KMS-11 (cell line): ENCODE results near the gene MCC.
"Not testable (repeated sequence)": the region's sequence is repeated elsewhere in the genome, so short reads cannot be mapped to it uniquely, and the experiment has no call there.

Experiments
- H2AFZ ChIP-seq: fragments of 200-600 bp; sonication (generic); 2 replicates; pipeline ENCODE4 v1.6.1; 2016; ENCODE audit warnings: antibody characterized with exemption, mixed run types, low read depth
- H3K27ac ChIP-seq: fragments of 200-600 bp; sonication (generic); 2 replicates; pipeline ENCODE4 v1.6.1; 2016; ENCODE audit warnings: mild to moderate bottlenecking, mixed run types
- H3K27me3 ChIP-seq: fragments of 200-600 bp; sonication (generic); 2 replicates; pipeline ENCODE4 v1.6.1; 2017; ENCODE audit warnings: mild to moderate bottlenecking, low read depth, mixed run types, moderate library complexity; ENCODE audit not compliant: insufficient read depth
- H3K36me3 ChIP-seq: fragments of 200-600 bp; sonication (generic); 2 replicates; pipeline ENCODE4 v1.6.1; 2017; ENCODE audit warnings: mild to moderate bottlenecking, mixed run types; ENCODE audit not compliant: insufficient read depth
- H3K4me1 ChIP-seq: fragments of 200-600 bp; sonication (generic); 2 replicates; pipeline ENCODE4 v1.6.1; 2016; ENCODE audit warnings: mild to moderate bottlenecking, low read depth, mixed run types; ENCODE audit not compliant: poor library complexity, severe bottlenecking
- H3K4me2 ChIP-seq: fragments of 200-600 bp; sonication (generic); 2 replicates; pipeline ENCODE4 v1.7.0; 2016; ENCODE audit warnings: mild to moderate bottlenecking, mixed run types
- H3K4me3 ChIP-seq: fragments of 200-600 bp; sonication (generic); IDR thresholded peaks from 2 replicates; pipeline ENCODE4 v1.6.1; 2017; ENCODE audit warnings: low read depth, low read length, mixed read lengths; ENCODE audit not compliant: insufficient read depth
- H3K79me2 ChIP-seq: fragments of 200-600 bp; sonication (generic); 2 replicates; pipeline ENCODE4 v1.6.1; 2016; ENCODE audit warnings: low read depth, mixed run types; ENCODE audit not compliant: insufficient read depth
- H3K9ac ChIP-seq: fragments of 200-600 bp; sonication (generic); 2 replicates; pipeline ENCODE4 v1.6.1; 2016; ENCODE audit warnings: mild to moderate bottlenecking, mixed run types
- H4K20me1 ChIP-seq: fragments of 200-600 bp; sonication (generic); 2 replicates; pipeline ENCODE4 v1.6.1; 2016; ENCODE audit warnings: mild to moderate bottlenecking, mixed run types; ENCODE audit not compliant: insufficient read depth
- TF ChIP-seq, protein P1 (sequence below): fragments of 200-600 bp; sonication (generic); conservative IDR thresholded peaks from 2 replicates; pipeline ENCODE4 v1.6.1; 2017; ENCODE audit warnings: low read depth, mild to moderate bottlenecking, antibody characterized with exemption, low read length, moderate library complexity, mixed read lengths

The MCC gene

DNA sequence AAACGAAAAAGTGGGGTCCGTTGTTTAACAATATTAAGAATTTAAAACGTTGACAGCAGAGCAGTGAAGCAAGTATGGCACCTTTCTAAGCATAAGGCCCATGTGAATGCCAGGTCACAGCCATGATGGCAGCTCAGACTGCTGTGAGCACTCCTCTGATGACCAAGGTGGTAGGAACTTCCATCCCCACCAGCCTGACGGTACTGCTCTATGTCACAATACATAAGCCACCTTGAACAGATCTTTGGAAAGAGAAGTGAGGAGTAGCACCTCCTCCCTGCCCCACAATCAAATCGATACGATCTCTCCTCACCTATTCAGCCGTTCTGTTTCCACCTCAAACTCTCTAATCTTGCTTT is 405.7 kb downstream of the MCC start:
- H3K9ac ChIP-seq: no peak overlapping the region
- H3K27me3 ChIP-seq: no peaks in the 10 kb centered on the region
- H3K27ac ChIP-seq: no peak overlapping the region
- no peaks in the 10 kb centered on the region for H3K79me2 ChIP-seq
- no peak overlapping the region for H2AFZ ChIP-seq
- H4K20me1 ChIP-seq: no peaks in the 10 kb centered on the region
- no peaks in the 10 kb centered on the region for H3K4me1 ChIP-seq
- no peak overlapping the region for H3K4me3 ChIP-seq
- H3K4me2 ChIP-seq: no peak overlapping the region
- TF ChIP-seq, protein P1, sequence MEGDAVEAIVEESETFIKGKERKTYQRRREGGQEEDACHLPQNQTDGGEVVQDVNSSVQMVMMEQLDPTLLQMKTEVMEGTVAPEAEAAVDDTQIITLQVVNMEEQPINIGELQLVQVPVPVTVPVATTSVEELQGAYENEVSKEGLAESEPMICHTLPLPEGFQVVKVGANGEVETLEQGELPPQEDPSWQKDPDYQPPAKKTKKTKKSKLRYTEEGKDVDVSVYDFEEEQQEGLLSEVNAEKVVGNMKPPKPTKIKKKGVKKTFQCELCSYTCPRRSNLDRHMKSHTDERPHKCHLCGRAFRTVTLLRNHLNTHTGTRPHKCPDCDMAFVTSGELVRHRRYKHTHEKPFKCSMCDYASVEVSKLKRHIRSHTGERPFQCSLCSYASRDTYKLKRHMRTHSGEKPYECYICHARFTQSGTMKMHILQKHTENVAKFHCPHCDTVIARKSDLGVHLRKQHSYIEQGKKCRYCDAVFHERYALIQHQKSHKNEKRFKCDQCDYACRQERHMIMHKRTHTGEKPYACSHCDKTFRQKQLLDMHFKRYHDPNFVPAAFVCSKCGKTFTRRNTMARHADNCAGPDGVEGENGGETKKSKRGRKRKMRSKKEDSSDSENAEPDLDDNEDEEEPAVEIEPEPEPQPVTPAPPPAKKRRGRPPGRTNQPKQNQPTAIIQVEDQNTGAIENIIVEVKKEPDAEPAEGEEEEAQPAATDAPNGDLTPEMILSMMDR: no peak
- H3K36me3 ChIP-seq: no peaks in the 10 kb centered on the region

DNA sequence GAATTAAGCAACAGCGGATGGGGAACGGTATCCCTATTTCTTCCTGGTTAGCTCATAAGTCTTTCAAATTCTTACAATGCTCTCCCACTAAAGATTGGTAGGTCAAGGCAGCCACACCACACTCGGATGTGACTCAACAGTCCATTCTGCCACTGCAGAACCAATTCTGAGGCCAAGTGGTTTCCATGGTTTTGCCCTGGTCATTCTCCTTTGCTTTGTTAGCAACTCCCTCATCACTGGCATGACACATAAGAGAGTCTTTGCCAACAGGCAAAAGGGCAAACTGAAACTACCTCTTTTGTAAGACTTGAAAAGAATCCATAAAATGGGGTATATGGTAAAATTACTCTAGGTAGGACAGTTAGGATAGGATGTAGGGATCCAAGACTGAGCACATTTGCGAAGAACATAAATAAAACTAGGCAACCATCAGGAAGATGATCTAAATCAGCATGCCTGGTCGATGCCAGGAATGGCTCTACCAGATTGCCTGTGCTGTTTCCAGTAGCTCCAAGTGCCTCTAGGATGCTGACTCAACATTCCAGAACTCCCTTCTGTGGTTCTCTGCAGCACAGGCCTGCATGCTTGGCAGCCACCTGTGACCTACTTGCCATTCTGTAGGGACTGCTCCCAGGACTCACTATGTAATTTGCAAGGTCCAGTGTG is 406.2 kb downstream of the MCC start:
- Histone ChIP-seq H3K4me2 (no peak overlapping the region), H3K27ac (no peak overlapping the region), H3K4me1 (no peaks in the 10 kb centered on the region), H3K36me3 (no peaks in the 10 kb centered on the region), H3K9ac (no peak overlapping the region), H3K4me3 (no peak overlapping the region), H4K20me1 (no peaks in the 10 kb centered on the region), H3K79me2 (no peaks in the 10 kb centered on the region), H2AFZ (no peak overlapping the region), H3K27me3 (no peaks in the 10 kb centered on the region)
- TF ChIP-seq, protein P1: no peak

DNA sequence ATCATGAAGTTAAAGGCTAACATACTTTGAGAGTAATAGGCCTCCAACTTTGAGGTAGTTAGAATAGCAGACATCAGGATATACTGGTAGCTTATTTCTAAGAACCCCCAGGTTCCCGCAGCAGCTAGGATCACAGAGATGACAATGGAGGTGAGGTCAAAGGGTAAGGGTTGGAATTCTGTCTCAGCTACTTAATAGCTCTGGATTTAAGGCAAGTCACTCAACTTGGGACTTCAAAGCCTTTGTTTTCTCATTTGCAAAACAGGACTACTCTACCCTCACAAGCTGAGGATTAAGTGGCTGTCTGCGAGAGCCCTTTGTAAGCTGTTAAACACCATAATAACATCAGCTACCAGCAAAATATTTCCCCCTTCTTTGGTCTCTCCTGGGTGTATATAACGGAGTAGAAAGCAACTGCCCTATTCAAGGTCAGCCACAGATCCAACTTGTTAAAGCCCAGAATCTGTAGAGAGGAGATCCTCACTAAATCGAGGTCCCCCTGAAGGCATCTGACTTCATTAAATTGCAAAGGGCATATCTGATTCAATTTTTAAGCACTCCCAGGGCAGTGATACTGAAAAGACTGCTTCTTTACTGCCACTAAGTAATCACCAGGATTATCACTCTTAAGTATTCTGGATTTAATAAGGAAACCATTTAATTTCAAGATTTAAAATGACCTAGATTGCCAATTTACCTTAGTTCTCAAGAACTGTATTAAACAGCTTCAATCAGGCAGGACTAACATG is 407.0 kb downstream of the MCC start:
- no peaks in the 10 kb centered on the region for H3K4me1 ChIP-seq
- H2AFZ ChIP-seq: no peak overlapping the region
- TF ChIP-seq, protein P1: no peak
- no peak overlapping the region for H3K27ac ChIP-seq
- H3K79me2 ChIP-seq: no peaks in the 10 kb centered on the region
- H3K36me3 ChIP-seq: no peaks in the 10 kb centered on the region
- no peak overlapping the region for H3K4me2 ChIP-seq
- no peaks in the 10 kb centered on the region for H3K27me3 ChIP-seq
- H4K20me1 ChIP-seq: no peaks in the 10 kb centered on the region
- no peak overlapping the region for H3K9ac ChIP-seq
- no peak overlapping the region for H3K4me3 ChIP-seq

DNA sequence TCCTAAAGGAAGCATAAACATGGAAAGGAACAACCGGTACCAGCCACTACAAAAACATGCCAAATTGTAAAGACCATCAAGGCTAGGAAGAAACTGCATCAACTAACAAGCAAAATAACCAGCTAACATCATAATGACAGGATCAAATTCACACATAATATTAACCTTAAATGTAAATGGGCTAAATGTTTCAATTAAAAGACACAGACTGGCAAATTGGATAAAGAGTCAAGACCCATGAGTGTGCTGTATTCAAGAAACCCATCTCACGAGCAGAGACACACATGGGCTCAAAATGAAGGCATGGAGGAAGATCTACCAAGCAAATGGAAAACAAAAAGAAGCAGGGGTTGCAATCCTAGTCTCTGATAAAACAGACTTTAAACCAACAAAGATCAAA is 411.6 kb downstream of the MCC start:
- not testable (repeated sequence) for H2AFZ ChIP-seq, H3K79me2 ChIP-seq, H3K36me3 ChIP-seq, H4K20me1 ChIP-seq, H3K27ac ChIP-seq, H3K9ac ChIP-seq, H3K27me3 ChIP-seq, H3K4me2 ChIP-seq, H3K4me1 ChIP-seq, H3K4me3 ChIP-seq

DNA sequence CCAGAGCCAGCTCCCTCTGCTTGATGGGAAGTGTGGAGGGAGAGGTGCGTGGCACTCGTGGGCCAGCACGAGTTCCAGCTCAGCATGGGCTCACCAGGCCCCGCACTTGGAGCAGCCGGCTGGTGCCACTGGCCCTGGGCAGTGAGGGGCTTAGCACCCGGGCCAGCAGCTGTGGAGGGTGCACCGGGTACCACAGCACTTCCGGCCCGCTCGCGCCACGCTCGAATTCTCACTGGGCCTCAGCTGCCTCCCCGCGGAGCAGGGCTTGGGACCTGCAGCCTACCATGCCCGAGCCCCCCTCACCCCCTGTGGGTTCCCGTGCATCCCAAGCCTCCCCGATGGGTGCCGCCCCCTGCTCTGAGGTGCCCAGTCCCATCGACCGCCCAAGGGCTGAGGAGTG is 413.2 kb downstream of the MCC start:
- H3K4me3 ChIP-seq: no peak overlapping the region
- TF ChIP-seq, protein P1: no peak
- no peak overlapping the region for H2AFZ ChIP-seq
- H3K9ac ChIP-seq: no peak overlapping the region
- H3K79me2 ChIP-seq: no peaks in the 10 kb centered on the region
- no peaks in the 10 kb centered on the region for H3K36me3 ChIP-seq
- no peaks in the 10 kb centered on the region for H3K27me3 ChIP-seq
- H4K20me1 ChIP-seq: no peaks in the 10 kb centered on the region
- no peak overlapping the region for H3K27ac ChIP-seq
- H3K4me2 ChIP-seq: no peak overlapping the region
- no peaks in the 10 kb centered on the region for H3K4me1 ChIP-seq

DNA sequence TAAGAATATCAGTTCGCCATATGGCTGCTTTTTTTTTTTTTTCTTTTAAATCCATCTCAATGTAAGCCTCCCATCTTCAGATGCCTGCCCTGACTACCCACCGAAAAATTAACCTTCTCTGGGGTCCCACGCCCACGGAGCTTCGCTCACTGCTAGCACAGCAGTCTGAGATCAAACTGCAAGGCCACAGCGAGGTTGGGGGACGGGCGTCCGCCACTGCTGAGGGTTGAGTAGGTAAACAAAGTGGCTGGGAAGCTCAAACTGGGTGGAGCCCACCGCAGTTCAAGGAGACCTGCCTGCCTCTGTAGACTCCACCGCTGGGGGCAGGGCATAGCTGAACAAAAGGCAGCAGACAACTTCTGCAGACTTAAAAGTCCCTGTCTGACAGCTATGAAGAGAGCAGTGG is 414.6 kb downstream of the MCC start:
- H3K36me3 ChIP-seq, H3K4me3 ChIP-seq, H3K9ac ChIP-seq, H2AFZ ChIP-seq, H3K79me2 ChIP-seq, H3K4me1 ChIP-seq, H4K20me1 ChIP-seq, H3K27ac ChIP-seq, H3K27me3 ChIP-seq, H3K4me2 ChIP-seq: not testable (repeated sequence)
